GM19397 (cell line): ENCODE measurements around the gene KAT8.
"Not testable (repeated sequence)": the region's sequence is repeated elsewhere in the genome, so short reads cannot be mapped to it uniquely, and the experiment has no call there.

Experiments
- ATAC-seq: cut with Tn5 transposase; IDR thresholded peaks from one replicate; pipeline ENCODE4 v1.9.1; 2021; ENCODE audit warnings: mild to moderate bottlenecking, moderate library complexity; ENCODE audit not compliant: unreplicated experiment

KAT8 gene

GRCh38 chr16:31083556-31083955, 33.9 kb upstream of the KAT8 start:
- no peak for ATAC-seq

GRCh38 chr16:31083981-31084380, 33.5 kb upstream of the KAT8 start:
- no peak for ATAC-seq

DNA sequence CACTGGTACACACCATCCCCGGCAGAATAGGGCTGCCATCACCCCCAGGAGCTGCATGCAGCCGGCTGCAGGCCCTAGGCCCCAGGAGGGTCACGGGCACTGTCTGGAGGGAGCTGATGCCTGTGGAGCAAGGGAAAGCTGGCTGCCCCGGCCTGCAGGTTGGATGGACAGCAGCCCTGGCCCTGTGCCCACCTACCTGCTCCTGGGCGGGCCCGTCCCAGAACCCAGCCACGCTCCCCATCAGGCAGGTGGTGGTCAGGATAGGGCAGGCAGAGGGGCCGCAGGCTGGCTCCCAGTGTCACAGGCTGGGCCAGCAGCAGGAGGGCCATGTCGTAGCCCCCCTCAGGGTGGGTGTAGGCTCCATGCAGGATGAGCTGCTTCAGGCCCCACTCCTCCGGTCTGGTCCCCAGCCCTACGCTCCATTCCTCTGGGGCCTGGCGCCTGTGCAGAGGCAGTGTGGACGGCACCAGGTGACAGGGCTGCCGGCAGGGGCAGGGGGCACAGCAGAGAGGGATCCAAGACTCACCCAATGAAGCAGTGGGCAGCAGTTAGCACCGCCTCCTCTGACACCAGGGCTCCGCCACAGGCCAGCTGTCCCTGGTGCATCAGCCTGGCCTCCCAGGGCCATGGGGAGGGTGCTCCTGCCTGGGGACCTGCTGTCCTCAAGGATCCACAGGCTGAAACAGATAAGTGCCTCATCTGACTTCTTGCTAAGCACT, 32.7 kb upstream of the KAT8 start:
- no peak for ATAC-seq

DNA sequence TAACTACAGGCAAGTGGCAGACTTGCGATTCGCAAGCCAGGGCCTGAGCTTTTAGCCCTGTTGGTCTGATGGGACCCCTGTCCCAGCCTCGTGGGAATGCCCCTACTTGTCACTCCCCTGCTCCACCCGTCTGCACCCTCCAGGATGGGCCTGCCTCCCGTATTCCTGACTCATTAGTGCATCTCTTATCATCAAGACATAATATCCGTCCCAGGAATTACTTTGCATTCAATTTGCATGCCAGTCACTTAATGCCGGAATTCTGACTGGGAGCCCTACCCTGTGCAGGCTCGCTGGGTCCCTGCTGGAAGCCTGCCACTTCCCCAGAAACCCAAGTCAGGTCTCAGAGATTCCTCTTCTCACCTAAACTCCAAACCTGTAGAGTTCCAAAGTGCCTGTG, 32.1 kb upstream of the KAT8 start:
- ATAC-seq: no peak

GRCh38 chr16:31085873-31086628, 31.4 kb upstream of the KAT8 start:
- no peak for ATAC-seq

- ATAC-seq: no peak
Measured at GRCh38 chr16:31086629-31086906, 30.9 kb upstream of the KAT8 start.

GRCh38 chr16:31087481-31087880, 30.0 kb upstream of the KAT8 start:
- no peak for ATAC-seq

DNA sequence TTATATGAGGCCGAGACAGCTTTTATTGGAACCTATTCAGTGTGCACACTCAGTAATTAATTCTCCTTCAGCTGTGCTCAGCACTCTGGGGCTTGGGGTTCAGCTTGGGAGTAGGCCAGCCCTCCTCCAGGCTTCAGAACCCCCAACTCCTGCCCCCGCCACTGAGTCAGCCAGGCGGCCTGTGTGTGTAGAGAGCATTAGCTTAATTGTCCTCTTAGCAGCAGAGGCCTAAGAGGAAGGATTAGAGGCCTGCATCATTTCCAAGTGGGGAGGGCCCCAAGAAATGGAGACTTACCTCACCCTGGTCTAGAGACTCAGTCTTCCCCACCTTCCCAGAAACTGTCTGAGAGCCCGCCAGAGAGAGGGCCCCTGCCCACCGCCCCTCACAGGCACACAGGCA, 29.5 kb upstream of the KAT8 start:
- ATAC-seq: no peak

DNA sequence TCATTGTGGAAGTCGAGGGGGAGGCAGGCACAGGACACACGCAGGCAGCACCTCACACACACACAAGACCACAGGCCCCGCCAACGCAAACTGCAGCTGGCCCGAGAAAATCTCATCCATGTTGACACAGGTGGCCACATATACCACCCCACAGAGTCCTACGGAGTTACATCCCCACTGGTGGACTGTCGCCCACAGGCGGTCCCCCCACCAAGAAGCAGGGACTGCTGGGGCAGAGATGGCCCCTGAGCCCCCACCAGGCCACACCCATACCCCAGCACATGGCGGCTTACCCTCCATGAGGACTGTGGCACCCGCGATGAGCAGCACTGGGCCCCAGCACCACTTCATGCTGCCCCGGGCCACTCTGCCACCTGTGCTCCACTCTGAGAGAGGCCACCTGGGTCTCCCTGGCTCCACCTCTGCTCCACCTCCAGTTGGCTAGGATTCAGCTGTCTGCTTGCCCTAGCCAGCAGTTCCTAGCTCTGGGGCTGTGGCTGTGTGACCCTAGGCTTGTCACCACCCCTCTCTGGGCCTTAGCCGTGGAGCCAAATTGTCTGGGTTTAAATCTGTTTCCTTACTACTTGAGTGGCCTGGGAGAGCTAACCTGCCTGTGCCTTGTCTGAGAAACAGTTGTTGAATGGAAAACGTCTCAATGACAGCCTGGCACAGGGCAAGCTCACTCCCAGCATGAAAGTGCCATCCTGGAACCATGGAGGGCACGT, 28.8 kb upstream of the KAT8 start, which contains the start of gene PRSS53:
PRSS53 (minus strand) TSS at position 485 of the 725 bp plus-strand sequence; CDS start at position 351, 134 bp downstream.
- ATAC-seq: no peak

- ATAC-seq: no peak
Measured at GRCh38 chr16:31089199-31089598, 28.3 kb upstream of the KAT8 start.

DNA sequence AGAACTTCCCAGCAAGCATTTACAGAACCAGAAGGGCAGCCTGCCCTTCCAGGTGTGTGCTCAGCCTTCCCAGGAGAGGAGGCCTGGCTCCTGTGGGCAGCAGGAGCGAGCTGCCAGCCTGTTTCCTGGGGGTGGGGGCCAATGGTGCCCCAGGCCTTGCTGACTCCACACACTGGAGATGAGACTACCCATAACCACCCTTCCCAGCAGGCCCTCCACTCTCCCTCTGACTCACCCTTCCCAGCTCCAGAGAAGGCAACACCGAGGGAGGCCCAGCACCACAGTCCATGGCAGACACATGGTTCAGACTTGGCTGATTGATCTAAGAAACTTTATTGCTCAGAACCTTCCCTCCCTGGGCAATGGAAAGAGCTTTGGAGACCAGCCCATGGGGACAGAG, 26.9 kb upstream of the KAT8 start:
- ATAC-seq: no peak

DNA sequence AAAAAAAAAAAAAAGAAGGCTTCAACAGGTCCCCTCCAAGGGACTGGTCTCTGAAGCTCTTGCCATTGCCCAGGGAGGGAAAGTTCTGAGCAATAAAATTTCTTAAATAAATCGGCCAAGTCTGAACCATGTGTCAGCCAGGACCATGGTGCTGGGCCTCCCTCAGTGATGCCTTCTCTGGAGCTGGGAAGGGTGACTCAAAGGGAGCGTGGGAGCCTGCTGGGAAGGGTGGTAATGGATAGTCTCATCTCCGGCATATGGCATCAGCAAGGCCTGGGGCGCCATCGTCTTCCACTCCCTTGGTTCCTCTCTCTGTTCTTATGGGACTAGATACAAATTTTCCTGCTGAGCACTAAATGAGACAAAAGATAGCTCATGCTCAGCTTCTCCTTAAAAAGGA, 25.1 kb upstream of the KAT8 start:
- no peak for ATAC-seq

DNA sequence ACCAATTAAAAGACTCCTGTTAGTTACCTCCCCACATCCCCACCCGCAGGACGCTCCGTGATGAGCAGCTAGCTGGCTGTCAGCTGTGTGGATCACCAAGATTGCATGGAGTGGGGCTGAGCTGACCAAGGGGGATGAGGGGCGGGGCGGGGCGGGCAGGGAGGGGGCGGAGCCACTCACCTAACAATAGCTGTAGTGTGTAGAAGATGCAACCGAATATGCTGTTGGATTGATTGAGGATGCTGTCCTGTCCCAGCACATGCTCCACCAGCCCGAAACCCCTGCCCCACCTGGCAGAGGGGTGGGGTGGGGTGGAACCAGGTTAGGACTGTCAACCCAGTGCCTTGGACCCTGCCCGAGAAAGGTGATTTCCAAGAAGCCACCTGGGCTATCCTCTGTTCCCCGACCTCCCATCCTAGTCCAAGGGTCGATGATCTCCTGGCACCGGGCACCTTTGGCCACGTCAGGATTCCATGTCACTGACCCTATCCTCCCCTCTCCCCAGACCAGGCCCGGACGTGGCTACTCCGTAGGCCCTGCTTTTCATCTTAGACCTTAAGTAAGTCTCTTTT, 24.2 kb upstream of the KAT8 start:
- ATAC-seq: no peak

DNA sequence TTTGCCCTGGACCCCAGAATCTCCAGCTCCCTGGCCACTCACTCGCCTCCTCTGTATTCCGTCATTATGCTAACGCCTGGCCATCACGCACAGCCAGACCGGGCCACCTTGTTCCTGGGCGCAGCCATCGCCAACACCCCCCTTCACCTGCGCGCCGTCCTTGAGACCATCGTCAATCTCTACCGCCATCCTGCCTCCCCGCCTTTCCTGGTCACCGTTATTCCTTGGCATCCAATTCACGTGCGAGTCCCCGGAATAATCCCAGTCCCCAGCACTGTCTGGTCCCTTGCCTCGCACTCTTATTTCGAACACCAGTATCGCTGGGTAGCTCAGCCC, 23.4 kb upstream of the KAT8 start:
- no peak for ATAC-seq

- ATAC-seq: peak; percentile 89
Measured at GRCh38 chr16:31094424-31095120, 22.9 kb upstream of the KAT8 start, which contains the start of gene VKORC1. Gene VKORC1 (minus strand): TSS chr16:31094797. CDS start chr16:31094729, 68 bp downstream.

DNA sequence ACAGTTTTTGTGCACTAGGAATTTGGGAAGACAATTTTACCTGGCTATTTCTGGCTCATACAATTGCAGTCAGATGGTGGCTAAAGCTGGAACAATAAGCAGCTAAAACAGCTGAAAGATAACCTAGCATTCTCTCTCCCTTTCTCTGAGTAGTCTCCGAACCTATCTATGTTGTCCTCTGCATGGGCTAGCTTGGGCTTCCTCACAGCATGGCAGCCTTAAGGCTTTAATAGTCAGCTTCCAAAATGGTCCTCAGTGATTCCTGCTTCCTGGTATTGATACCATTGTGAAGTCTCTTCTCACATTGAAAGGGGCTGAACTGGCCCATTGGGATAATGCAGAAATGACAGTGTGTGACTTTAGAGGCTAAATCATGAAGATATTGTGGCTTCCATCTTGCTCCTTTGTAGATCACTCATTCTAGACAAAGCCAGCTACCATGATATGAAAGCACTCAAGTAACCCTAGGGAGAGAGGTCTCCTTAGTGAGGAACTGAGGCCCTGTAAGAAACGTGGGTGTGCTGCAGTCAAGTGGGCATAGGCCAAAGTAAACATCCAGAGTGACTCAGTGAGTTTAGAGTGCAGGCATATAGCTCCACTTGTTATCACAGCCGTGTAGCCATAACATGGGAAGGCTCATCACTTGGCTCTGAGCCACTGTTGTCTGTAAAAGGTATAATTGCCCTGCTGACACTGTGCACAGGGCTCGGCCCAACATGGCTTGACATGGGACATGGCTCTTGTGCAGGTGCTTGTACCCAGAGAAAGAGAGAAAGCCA, 17.4 kb upstream of the KAT8 start:
- no peak for ATAC-seq

DNA sequence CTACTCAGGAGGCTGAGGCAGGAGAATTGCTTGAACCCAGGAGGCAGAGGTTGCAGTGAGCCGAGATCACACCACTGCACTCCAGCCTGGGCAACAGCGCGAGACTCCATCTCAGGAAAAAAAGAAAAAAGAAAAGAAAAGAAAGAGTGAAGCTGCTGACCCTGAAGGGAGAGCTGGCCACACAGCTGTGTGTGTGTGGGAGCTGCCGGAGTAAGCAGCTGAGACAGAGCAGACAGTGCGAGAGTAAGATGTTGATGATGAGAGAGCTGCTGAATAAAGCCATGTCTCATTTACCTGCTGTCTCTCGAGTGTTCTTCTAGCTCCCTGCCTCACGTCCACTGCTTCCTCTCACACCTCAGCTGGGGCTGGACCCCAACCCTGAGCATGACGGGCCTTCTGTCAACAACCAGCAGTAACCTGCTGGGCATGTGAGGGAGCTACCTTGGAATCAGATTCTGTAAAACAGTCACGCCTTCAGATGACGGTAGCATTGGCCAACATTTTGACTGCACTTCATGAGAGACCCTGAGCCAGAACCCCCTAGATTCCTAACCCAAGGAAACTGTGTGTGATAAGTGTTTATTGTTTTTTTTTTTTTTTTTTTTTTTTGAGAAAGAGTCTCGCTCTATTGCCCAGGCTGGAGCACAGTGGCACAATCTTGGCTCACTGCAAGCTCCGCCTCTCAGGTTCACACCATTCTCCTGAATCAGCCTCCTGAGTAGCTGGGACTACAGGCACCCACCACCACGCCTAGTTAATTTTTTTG, 16.4 kb upstream of the KAT8 start:
- not testable (repeated sequence) for ATAC-seq

DNA sequence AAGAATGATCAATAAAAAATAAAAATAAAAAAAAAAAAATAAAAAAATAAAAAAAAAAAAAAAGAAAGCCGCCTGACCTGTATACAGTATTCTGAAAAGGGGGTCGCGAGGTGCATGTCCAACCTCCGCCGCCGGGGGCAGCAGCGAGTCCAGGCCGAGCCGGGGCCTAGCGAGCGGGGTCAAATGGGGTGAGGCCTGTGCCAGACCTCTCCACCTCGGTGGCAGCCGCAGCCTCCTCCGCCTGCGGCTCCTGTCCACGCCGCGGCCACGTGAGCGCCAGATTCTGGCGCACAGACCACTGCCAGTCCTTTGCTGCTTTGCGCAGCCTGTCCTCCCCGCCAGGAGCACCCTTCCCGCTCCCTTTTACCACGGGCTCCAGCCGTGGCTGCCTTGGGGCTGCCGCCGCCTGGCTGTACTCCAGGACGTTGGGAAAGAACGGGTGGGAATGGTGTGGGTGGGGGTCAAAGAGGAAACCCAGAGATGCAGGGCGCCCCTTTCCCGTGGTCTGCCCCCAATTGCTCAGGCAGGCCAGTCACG, 11.7 kb upstream of the KAT8 start:
- peak; percentile 44 for ATAC-seq
